ENCODE results near the gene JPH2. TPM values are rescaled to one million over a fixed set of nuclear protein-coding genes. Genes with fewer than 3 reads are reported as not detected.

Gene JPH2
- total RNA-seq, 1 experiment from 2014 or later, result 14.7 TPM

- DNase-seq (ENCODE audit: unreplicated experiment), result no peak
- Mint-ChIP-seq H3K4me1 (ENCODE audit: insufficient read depth, unreplicated experiment) (peaks cover 63% of the 10 kb centered on the region), H3K27ac (ENCODE audit: low read depth, unreplicated experiment) (peak overlapping the region; percentile 79)
Observed at GRCh38 chr20:44186674-44187053, 324 bp downstream of the JPH2 start.

GRCh38 chr20:44186201-44186600 lies 787 bp downstream of the JPH2 start:
- H3K27me3 Mint-ChIP-seq (ENCODE audit: insufficient read depth, unreplicated experiment), result no peaks in the 10 kb centered on the region
- H3K9me3 Mint-ChIP-seq (ENCODE audit: unreplicated experiment), result no peaks in the 10 kb centered on the region
- intact Hi-C loops (cut with micrococcal nuclease), result loop anchor here (5.0 kb wide), 1 partner anchor 739 kb away; no protein-coding TSS in a partner anchor
- peak overlapping the region; percentile 67 for H3K4me3 Mint-ChIP-seq (ENCODE audit: unreplicated experiment)
- DNase-seq (ENCODE audit: unreplicated experiment), result peak; percentile 3
- CTCF ChIA-PET, result interaction anchor here (0.6 to 11.7 kb wide), 6 partner anchors 9 to 594 kb away, joined by 3 to 638 read pairs (median 4); no protein-coding TSS in a partner anchor
- peak overlapping the region; percentile 79 for H3K27ac Mint-ChIP-seq (ENCODE audit: low read depth, unreplicated experiment)
- TF ChIP-seq CTCF (IDR thresholded peaks at IDR 0.05; ENCODE audit: unreplicated experiment), result no peak
- BruUV-seq (replicated peaks), result no TSS peak
- H3K36me3 Mint-ChIP-seq (ENCODE audit: insufficient read depth, unreplicated experiment), result peaks cover 43% of the 10 kb centered on the region
- H3K4me1 Mint-ChIP-seq (ENCODE audit: insufficient read depth, unreplicated experiment), result peaks cover 63% of the 10 kb centered on the region
- POLR2A ChIA-PET, result interaction anchor here (0.7 to 1.3 kb wide), 2 partner anchors 9 to 24 kb away, joined by 3 read pairs; partner anchors contain the start of gene OSER1

More at GRCh38 chr20:44186674-44187053, 324 bp downstream of the JPH2 start:
- ChIA-PET POLR2A (interaction anchor here (0.7 to 5.4 kb wide), 14 partner anchors 9 to 729 kb away, joined by 3 to 117 read pairs (median 8); partner anchors contain the start of genes OSER1 and SRSF6), CTCF (interaction anchor here (0.8 to 11.7 kb wide), 7 partner anchors 9 to 73 kb away, joined by 3 to 638 read pairs (median 38); no protein-coding TSS in a partner anchor)
- Mint-ChIP-seq H3K36me3 (ENCODE audit: insufficient read depth, unreplicated experiment) (peaks cover 43% of the 10 kb centered on the region), H3K27me3 (ENCODE audit: insufficient read depth, unreplicated experiment) (no peaks in the 10 kb centered on the region), H3K9me3 (ENCODE audit: unreplicated experiment) (no peaks in the 10 kb centered on the region), H3K4me3 (ENCODE audit: unreplicated experiment) (peak overlapping the region; percentile 67)
- no TSS peak for BruUV-seq (replicated peaks)
- intact Hi-C loops (cut with micrococcal nuclease), result loop anchor here (5.0 kb wide), 1 partner anchor 739 kb away; no protein-coding TSS in a partner anchor
- TF ChIP-seq CTCF (IDR thresholded peaks at IDR 0.05; ENCODE audit: unreplicated experiment), result no peak

GRCh38 chr20:44185574-44185973 lies 1.4 kb downstream of the JPH2 start:
- Mint-ChIP-seq H3K36me3 (ENCODE audit: insufficient read depth, unreplicated experiment) (peaks cover 43% of the 10 kb centered on the region), H3K4me3 (ENCODE audit: unreplicated experiment) (peak overlapping the region; percentile 67), H3K27ac (ENCODE audit: low read depth, unreplicated experiment) (no peak overlapping the region), H3K9me3 (ENCODE audit: unreplicated experiment) (no peaks in the 10 kb centered on the region), H3K27me3 (ENCODE audit: insufficient read depth, unreplicated experiment) (no peaks in the 10 kb centered on the region), H3K4me1 (ENCODE audit: insufficient read depth, unreplicated experiment) (peaks cover 57% of the 10 kb centered on the region)
- POLR2A ChIA-PET, result interaction anchor here (0.7 to 1.8 kb wide), 4 partner anchors 9 to 25 kb away, joined by 3 to 4 read pairs (median 4); partner anchors contain the start of gene OSER1
- no peak for DNase-seq (ENCODE audit: unreplicated experiment)
- intact Hi-C loops (cut with micrococcal nuclease), result loop anchor here (5.0 kb wide), 1 partner anchor 738 kb away; no protein-coding TSS in a partner anchor
- CTCF ChIA-PET, result interaction anchor here (1.2 to 11.7 kb wide), 4 partner anchors 8 to 72 kb away, joined by 3 to 638 read pairs (median 45); no protein-coding TSS in a partner anchor
- no peak for TF ChIP-seq CTCF (IDR thresholded peaks at IDR 0.05; ENCODE audit: unreplicated experiment)
- no TSS peak for BruUV-seq (replicated peaks)

DNA sequence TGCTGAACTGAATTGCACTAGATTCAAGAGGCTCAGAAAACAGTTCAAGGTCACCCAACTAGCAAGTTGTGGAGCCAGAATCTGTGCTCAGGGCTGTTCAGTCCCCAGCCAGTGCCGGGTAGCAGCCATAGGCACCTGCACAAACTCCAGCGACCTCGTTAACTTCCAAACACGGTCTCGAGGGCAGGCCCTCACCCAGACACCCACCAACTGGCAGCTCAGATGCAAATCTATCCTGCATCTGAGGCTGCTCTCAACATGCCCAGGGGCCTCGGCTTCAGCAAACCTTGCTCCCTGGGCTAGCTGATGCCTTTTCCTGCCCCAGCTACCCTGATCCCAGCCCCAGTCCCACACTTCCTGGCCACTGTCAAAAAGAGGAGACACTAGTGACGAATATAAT lies 3.7 kb downstream of the JPH2 start:
- intact Hi-C loops (cut with micrococcal nuclease), result no loop called here
- Mint-ChIP-seq H3K4me3 (ENCODE audit: unreplicated experiment) (no peak overlapping the region), H3K4me1 (ENCODE audit: insufficient read depth, unreplicated experiment) (peaks cover 47% of the 10 kb centered on the region), H3K36me3 (ENCODE audit: insufficient read depth, unreplicated experiment) (peaks cover 43% of the 10 kb centered on the region), H3K27me3 (ENCODE audit: insufficient read depth, unreplicated experiment) (no peaks in the 10 kb centered on the region), H3K9me3 (ENCODE audit: unreplicated experiment) (no peaks in the 10 kb centered on the region), H3K27ac (ENCODE audit: low read depth, unreplicated experiment) (no peak overlapping the region)
- TF ChIP-seq CTCF (IDR thresholded peaks at IDR 0.05; ENCODE audit: unreplicated experiment), result no peak
- CTCF ChIA-PET, result interaction anchor here (1.1 to 11.7 kb wide), 3 partner anchors 28 to 69 kb away, joined by 4 to 638 read pairs (median 4); no protein-coding TSS in a partner anchor
- POLR2A ChIA-PET, result interaction anchor here (0.8 to 1.0 kb wide), 2 partner anchors 12 to 14 kb away, joined by 3 to 4 read pairs; no protein-coding TSS in a partner anchor
- BruUV-seq (replicated peaks), result no TSS peak
- DNase-seq (ENCODE audit: unreplicated experiment), result no peak
